C1 segment of cervical spinal cord (tissue), 14 donors: ENCODE results near the gene COPS4.
"Not testable (repeated sequence)": the region's sequence is repeated elsewhere in the genome, so short reads cannot be mapped to it uniquely, and the experiment has no call there.

Source experiments
- DNase-seq, 14 donors: peaks; one replicate each; lab custom pipeline; 2025; lab: John Stamatoyannopoulos, UW

Gene COPS4

DNA sequence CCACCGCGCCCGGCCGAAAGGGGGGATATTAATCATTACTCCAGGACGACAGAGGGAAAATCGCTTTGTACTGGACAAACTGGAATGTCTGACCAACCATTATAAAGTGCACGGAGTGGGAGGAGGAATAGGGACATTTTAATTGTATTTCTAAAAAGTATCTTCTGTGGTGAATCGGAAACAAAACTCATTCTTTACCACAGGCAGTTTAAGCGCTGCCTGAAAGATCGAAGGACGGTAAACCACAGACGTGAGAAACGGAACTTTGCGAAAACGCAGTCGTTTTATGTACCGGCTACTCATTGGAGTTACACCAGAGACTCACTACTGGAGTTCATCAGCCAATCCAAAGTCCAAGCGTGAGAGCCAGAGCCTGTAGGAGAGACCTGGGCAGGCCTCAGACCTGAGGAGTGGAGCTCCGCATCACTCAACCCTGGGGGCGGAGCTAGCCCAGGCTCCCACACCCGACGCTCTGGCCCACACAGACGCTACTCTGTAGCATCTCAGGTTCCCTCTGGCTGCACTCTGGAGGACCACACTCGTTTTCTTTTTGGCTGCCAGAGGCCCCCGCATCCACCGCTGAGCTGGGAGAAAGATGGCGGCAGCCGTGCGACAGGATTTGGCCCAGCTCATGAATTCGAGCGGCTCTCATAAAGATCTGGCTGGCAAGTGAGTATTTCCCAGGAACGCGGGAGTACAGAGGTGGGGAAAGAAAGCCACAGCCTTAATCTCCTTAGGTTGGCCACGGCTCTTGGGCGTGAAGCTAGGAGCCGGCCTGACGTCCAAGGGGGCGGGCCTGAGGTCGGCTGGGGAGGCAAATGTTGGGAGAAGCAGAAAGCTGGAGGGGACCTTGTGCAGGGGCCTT lies at the start of gene COPS4:
COPS4 (plus strand) TSS at position 554 of the 865 bp plus-strand sequence; CDS start at position 596, 42 bp downstream.
- peak; percentile 73 to 99 (median 94) for DNase-seq

DNA sequence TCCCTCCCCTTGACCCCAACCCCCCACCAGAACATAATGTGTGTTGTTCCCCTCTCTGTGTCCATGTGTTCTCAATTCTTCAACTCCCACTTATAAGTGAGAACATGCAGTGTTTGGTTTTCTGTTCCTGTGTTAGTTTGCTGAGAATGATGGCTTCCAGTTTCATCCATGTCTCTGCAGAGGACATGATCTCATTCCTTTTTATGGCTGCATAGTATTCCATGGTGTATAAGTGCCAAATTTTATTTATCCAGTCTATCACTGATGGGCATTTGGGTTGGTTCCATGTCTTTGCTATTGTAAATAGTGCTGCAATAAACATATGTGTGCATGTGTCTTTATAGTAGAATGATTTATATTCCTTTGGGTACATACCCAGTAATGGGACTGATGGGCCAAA lies 47.5 kb upstream of the COPS4 start:
- not testable (repeated sequence) for DNase-seq

DNA sequence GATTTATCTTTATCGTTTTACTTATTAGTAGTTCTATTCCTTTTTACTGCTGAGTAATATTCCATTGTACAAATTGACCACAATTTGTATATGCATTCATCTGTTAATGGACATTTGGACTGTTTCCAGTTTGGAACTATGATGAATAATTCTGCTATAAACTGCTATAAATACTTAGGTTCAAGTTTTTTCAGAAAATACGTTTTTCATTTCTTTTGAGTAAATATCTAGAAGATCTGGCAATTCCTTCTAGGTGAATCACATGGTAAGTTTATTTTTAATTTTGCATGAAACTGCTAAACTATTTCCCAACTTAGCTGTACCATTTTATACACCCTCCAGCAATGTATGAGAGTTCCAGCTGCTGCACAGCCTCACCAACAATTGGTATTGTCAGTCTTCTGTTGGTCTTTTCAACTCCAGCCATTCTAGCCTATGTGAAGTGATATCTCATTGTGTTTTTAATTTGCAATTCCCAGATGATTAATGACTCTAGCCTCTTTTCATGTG lies 46.6 kb upstream of the COPS4 start:
- DNase-seq: no peak

- DNase-seq: no peak
Measured at GRCh38 chr4:82989575-82990429, 45.2 kb upstream of the COPS4 start.

- no peak for DNase-seq
Measured at GRCh38 chr4:82994834-82995233, 40.1 kb upstream of the COPS4 start.

- DNase-seq: no peak
Measured at GRCh38 chr4:82998898-82999297, 36.1 kb upstream of the COPS4 start.

DNA sequence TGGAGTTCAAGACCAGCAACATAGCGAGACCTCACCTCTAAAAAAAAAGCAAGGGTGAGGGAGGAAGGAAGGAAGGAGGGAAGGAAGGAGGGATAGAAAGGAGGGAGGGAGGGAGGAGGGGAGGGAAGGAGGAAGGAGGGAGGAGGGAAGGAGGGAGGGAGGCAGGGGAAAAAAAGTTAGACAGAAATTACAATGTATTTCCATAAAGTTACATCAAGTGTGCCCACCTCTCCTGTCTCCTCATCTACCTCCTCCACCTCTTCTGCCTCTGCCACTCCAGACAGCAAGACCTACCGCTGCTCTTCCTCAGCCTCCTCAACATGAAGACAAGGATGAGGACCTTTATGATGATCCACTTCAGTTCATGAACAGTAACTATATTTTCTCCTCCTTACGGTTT lies 32.7 kb upstream of the COPS4 start:
- DNase-seq: no peak

GRCh38 chr4:83003044-83003791 lies 31.8 kb upstream of the COPS4 start:
- DNase-seq: not testable (repeated sequence)

GRCh38 chr4:83009529-83009928 lies 25.5 kb upstream of the COPS4 start:
- DNase-seq: no peak

DNA sequence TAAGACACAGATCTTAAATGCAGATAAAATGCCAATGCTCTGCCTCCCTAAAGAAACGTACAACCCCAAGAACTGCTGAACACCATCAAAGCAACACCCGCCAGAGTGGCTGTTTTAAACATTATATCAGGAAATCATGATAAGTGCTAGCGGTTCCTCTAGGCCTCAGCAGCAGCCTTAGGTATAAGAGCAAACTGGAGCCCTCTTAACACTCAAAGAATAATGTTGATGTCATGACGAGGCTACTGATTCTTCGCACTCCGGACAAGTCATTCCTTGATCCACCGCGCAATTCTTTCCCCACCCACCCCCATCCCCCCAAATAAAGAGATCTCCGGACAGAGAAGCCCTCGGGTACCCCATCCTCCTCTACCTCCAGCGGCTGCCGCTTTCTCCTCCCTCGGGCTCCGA lies 24.9 kb upstream of the COPS4 start:
- DNase-seq: peak in 3 of 14 donors; percentile 17 to 57 (median 19)

GRCh38 chr4:83010522-83011318 lies 24.3 kb upstream of the COPS4 start, which contains the start of gene LIN54:
LIN54 (minus strand) TSS chr4:83010823; CDS start chr4:82984844, 25,979 bp downstream.
- peak; percentile 8 to 77 (median 58) for DNase-seq

GRCh38 chr4:83011689-83012199 lies 23.2 kb upstream of the COPS4 start:
- no peak for DNase-seq

DNA sequence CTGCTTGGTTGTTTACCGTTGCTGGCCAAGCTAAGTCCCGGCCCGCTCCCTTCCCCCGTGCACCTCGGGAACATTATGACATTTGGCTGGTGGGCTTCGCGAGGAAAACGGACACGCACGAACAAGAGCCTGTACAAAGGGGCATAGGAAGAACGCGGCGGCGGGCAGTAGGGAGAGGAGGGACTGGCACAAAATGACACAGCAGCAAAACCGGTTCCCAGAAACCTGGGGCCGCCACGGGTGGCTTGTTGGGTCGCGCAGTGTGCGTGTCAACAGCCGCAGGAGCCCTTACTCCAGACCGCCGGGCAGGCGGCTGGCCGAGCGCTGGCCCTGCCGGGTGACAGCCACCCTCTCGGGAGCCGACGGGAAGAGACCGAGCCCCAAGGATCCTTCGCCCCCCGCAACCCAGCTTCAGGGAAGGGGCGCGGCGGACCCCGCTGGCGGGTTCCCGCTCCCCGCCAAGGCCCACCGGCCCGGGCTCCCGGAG lies 22.7 kb upstream of the COPS4 start:
- peak in 8 of 14 donors; percentile 16 to 83 (median 63) for DNase-seq

DNA sequence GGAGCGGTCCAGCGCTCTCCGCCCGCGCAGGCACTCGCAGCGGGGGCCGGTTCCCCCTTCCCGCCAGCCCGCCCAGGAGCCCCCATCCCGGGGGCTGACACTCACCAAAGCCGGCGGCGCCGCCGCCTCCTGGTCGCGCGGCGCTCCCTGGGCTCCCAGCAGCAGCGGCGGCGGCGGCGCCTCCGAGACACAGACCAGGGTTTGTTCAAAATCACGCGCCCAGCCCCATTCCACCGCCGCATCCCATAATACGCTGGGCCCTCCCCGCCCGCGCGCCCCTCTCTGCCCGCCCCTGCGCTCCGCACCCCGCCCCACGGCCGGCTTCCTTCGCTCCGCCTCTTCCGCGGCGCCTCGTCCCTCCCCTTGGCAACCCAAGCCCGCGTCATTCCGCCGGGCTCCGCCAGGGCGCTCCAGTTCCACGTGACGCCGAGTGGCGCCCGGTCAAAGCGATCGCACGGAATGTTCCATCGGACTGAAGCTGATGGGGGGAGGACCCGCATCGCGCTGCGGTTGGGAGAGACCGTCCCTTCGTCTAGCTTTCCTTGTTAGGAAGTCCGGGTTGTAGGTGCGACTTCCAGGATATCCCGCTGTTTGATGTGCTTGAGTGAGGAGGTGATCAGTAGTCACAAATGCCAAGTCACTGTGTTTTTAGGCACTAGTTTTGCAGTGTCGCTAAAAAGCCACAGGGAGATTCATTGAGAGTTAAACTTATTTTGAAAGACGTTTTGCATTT lies 22.1 kb upstream of the COPS4 start:
- peak; percentile 87 to 99 (median 98) for DNase-seq

- peak in 1 of 14 donors; percentile 29 for DNase-seq
Measured at GRCh38 chr4:83013420-83013867, 21.5 kb upstream of the COPS4 start.

DNA sequence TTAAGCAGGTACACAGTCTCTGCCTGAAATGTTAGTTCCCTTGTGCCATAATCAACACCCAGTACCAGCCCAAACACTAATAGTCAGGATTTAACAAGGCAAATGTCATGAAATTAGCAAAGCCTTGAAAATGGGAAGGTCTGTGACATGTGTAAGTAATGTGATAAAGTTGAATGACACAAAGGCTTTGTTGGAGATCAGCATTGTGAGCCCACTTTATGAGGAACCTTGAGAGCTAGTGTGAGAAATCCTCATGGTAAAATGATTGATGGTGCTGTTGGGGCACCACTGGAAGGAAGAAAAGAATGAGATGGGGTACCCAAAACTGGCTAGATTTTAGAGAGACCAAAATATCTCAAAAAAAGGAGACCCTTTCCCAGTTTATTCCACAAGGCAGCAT lies 21.1 kb upstream of the COPS4 start:
- DNase-seq: peak in 1 of 14 donors; percentile 20

GRCh38 chr4:83019794-83020494 lies 15.0 kb upstream of the COPS4 start:
- DNase-seq: no peak

GRCh38 chr4:83022724-83023450 lies 12.1 kb upstream of the COPS4 start:
- no peak for DNase-seq
